GM18861 (cell line): ENCODE data around the gene AP3B1.

Experiments
- ATAC-seq: cut with Tn5 transposase; IDR thresholded peaks from one replicate; pipeline ENCODE4 v1.9.1; 2021; ENCODE audit not compliant: unreplicated experiment

The AP3B1 gene

DNA sequence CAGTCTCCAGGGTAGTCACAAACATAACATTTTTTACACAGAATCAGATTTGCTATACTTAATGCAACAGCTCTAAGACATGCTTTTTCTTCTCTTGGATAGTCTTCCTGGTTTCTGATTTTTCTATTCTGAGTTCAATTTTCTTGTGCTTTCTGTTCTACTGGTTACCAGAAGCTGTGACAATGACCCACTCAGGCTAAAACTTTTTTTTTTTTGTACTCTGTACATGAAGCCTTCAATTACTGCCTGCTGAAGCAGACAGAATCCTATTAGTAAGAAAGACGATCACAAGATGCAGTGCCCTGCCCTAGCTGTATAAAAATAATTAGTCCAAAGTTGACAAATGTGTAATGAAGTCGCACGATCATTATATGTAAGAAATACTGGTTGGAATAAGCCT lies 287.3 kb downstream of the AP3B1 start:
- ATAC-seq: no peak

- no peak for ATAC-seq
Observed at GRCh38 chr5:78006449-78006848, 288.0 kb downstream of the AP3B1 start.

DNA sequence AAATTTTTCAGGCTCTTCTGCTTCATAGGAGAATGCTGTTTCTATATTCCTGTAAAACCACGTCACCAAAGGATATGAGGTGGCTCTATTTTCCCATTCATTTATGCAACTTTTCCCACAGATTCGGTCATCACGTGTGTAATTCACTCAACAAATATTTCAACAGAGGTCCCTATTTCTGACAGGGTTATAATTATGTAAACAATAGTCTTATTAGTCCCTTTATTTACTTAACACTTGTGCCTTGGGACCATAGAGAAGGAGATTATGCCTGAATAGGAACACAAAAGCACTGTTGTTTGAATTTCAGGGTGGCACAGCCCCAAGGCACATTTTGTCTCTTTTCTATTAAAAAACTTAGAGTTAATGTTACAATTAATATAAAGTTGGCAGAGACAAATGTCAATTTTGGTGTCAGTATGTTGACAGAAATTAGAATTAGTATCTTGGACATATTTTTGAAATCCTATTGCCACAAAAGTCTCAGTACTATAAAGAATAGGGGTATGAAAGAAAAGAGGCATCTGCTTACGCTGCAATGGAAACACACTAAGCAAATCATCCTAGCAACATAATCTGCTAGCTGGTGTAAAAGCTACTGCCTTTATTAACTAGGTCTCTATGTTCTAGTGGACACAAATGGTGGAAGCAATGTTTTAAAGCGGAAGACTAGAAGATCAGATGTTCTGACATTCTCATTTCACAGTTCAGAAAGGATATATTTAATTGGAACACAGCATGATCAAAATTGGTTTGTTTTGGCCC lies 289.3 kb downstream of the AP3B1 start:
- ATAC-seq: no peak

- ATAC-seq: no peak
Observed at GRCh38 chr5:78004559-78004958, 289.9 kb downstream of the AP3B1 start.

- no peak for ATAC-seq
Observed at GRCh38 chr5:78003919-78004318, 290.6 kb downstream of the AP3B1 start.

DNA sequence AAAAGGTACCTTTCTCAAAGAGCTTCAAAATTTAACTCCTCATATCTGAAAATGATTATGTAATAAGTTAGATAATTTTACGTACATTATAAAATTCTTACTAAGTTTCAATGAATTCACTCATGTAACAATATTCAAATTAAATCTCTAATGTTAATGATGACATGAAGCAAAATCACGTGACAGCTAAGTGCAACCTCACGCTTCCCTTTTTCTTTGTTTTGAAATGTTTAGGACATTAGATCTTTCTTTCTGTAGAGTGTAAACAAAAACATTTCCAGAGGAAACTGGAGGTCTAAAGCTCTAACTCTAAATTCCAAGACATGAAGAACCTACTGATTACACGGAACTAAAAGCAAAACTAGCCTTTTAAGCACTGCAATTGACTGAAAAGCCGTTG lies 291.0 kb downstream of the AP3B1 start:
- no peak for ATAC-seq

GRCh38 chr5:78002690-78003089 lies 291.8 kb downstream of the AP3B1 start:
- ATAC-seq: no peak

GRCh38 chr5:78001197-78001596 lies 293.3 kb downstream of the AP3B1 start:
- no peak for ATAC-seq

GRCh38 chr5:78000191-78000590 lies 294.3 kb downstream of the AP3B1 start:
- ATAC-seq: no peak

DNA sequence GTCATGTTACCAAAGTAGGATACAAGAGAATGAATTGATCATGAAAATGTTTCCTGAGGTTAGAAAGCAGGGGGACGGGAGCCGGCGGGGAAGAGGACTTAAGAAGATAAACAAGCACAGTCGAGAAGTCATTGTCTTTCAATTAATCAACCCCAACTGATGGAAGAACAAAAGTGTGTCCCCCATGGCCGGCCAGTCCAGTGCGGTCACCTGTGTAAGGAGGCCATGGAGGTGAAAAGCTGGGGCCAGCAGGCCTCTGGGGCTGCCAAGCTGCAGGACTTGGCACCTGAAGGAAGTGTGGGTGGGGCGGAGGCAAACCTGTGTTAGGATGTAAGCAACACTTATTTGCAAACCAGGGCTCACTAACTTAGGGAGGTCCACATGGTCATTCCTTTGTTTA lies 295.1 kb downstream of the AP3B1 start:
- ATAC-seq: no peak

DNA sequence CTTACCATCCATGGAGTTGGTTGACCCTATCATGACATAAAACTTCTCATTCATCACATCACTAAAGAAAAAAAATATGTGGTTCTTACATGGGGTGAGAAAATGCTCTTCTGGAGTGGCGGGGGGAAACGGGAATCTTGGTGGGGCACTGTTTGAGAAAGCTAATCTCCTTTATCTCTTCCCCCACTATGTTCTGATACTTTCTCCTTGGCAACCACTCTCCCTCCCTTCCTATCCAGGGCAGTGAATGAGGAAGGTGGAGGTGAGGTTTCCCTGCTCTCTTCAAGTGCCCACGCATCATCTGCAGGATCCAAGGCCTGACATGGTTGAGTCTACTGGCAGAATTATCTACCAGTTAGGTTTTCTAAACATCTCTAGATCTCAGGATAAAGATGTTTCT lies 297.6 kb downstream of the AP3B1 start:
- no peak for ATAC-seq

DNA sequence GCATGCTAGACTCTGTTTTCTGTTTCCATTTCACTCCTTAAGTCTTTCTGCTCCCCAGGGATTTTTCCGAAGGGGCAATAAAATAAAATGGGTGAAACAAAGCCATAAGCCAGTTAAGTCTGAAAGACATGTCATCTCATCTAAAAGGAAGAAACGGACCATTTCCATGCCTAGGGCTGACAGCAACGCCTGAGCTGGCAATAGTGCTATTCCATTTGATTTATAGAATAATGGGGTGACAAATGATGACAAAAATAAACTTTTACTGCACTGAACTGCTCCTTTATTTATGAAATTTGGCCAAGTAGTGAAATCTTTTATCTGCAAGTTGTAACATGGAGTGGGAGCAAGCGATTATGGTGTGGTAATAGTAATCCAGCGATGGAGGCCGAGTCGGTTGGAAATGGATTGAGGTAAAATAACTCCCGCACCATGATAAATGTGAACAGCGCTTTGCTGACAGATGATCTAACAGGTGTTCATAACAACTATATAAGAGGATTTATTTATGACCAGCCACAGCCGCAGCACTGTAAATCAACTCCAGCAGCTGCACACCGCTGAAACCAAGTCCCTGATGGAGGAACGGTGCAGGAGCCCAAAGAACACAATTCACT lies 298.6 kb downstream of the AP3B1 start:
- no peak for ATAC-seq

- ATAC-seq: no peak
Observed at GRCh38 chr5:77994943-77995342, 299.6 kb downstream of the AP3B1 start.

- no peak for ATAC-seq
Observed at GRCh38 chr5:77993855-77994318, 300.6 kb downstream of the AP3B1 start.

DNA sequence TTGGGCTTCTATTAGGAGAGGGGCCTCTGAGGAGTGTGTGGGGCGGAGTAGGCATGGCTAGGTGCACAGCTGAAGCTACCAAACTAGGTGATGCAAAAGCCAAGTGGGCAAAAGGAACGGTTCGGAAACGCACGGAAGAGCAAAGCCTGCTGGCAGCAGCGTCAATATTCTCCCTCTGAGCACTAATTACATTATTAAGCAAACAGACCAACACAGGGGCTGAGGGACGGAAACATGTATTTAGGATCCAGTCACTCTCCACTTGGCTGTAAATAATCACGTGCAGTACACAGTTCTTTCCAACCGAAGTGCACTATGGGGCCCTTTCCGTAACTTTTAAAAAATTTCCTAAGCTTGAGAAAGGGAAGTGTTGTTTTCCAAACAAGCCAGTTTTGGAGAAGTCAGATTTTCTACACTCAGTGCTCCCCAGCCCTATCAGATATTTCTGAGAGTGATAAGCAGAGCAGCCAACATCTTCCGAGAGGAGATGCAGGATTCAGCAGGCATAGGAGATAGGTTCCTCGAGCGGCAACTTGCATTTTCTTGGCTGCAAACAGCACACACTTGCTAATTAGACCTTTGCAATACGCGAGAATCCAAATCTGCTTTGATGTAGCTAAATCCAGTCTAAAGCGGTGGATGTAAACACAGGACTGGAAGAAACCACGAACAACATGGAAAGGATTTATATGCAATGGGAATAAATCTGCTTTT lies 301.2 kb downstream of the AP3B1 start:
- ATAC-seq: no peak

GRCh38 chr5:77991084-77991483 lies 303.4 kb downstream of the AP3B1 start:
- no peak for ATAC-seq

DNA sequence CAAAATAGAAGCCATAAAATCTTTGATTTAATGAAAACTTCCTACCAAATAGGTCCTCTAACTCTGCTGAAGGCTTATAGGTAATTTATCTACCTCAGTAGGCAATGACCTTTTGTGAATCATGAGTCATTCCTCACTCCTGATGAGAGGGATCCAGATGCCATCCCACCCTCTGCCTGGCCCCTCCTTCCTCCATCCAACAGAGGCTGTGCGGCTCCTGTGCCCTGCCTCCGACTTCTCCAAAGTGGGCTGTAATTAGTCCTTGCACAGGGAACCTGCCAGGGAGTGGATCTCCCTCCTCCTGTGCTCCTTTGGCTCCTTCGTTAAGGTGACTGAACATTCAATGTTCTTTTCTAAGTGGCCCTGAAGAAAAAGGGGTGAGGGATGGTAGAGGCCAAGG lies 304.5 kb downstream of the AP3B1 start:
- no peak for ATAC-seq

DNA sequence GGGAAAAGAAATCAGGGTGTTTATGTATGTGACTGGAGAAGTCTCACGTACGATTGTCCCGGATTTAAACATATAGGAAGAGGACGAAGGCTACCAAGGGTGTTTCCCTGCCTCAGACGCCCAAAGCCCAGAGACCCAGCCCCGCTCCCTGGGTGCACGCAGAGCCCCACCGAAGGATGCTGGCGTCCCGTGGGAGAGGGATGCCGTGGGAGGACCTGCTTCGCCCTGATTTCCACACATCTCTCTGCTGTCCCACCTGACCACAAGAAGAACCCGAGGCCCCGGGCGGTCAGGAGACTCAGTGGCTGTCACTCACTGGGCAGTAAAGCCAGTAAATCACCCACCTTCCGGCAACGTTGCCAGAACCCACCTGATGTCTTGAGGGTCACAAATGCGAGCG lies 306.5 kb downstream of the AP3B1 start:
- ATAC-seq: no peak

GRCh38 chr5:77987331-77987730 lies 307.2 kb downstream of the AP3B1 start:
- ATAC-seq: no peak

DNA sequence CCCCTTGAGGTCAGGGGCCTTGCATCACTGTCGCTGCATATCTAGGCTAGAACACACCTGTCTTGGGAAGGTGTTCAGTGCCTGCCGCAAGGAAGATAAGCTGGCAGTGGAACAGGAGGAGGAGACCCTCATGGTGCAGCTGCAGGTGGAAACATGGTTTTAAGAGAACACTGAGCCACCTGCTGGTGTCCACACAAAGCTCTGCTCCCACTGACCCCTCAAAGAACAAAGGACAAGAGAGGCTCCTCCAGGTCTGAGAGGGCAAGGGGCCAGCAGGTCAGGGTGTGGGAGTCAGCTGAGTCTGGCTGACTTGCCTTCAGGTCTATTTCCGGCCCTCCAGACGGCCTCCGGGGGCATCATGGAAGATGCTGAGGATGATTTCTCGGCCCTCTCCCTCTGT lies 308.2 kb downstream of the AP3B1 start:
- ATAC-seq: no peak

- no peak for ATAC-seq
Observed at GRCh38 chr5:77985247-77985646, 309.3 kb downstream of the AP3B1 start.

- no peak for ATAC-seq
Observed at GRCh38 chr5:77984587-77984986, 309.9 kb downstream of the AP3B1 start.
